ENCODE data around the gene MYH6. TPM values are rescaled to one million over a fixed set of nuclear protein-coding genes. Genes with fewer than 3 reads are reported as not detected.

The MYH6 gene
- total and polyA plus RNA-seq, 2 of the 13 experiments (the other 11 are each of a cell fraction or from before 2014, with no cell fraction given), result 0.01 TPM; not detected in 1

DNA sequence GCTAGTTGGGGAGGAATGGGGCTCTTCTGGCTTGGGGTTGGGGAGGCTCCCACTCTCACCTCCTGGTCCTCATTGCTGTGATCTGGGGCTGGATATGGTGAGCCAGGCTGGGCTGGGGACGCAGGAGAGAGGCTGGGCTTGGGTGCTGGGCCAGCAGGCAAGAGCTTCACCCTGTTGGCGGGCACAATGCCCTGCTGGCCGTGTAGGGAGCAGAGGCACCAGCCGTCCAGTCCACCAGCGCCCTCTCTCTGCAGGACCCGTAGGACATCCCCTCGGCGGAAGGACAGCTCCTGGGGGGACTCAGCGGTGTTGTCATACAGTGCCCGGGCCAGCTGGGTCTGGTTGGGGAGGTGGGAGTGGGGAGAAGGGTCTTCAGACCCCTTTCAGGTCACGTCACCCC lies 47.6 kb downstream of the MYH6 start (continued):
- TF ChIP-seq, protein P1, sequence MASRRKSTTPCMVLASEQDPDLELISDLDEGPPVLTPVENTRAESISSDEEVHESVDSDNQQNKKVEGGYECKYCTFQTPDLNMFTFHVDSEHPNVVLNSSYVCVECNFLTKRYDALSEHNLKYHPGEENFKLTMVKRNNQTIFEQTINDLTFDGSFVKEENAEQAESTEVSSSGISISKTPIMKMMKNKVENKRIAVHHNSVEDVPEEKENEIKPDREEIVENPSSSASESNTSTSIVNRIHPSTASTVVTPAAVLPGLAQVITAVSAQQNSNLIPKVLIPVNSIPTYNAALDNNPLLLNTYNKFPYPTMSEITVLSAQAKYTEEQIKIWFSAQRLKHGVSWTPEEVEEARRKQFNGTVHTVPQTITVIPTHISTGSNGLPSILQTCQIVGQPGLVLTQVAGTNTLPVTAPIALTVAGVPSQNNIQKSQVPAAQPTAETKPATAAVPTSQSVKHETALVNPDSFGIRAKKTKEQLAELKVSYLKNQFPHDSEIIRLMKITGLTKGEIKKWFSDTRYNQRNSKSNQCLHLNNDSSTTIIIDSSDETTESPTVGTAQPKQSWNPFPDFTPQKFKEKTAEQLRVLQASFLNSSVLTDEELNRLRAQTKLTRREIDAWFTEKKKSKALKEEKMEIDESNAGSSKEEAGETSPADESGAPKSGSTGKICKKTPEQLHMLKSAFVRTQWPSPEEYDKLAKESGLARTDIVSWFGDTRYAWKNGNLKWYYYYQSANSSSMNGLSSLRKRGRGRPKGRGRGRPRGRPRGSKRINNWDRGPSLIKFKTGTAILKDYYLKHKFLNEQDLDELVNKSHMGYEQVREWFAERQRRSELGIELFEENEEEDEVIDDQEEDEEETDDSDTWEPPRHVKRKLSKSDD (CRISPR knock-in tag; IDR thresholded peaks at IDR 0.05; ENCODE audit: low read depth), result no peak
- TF ChIP-seq SOX13 (IDR thresholded peaks at IDR 0.05) (no peak), SOX13 (CRISPR knock-in tag; conservative IDR thresholded peaks at IDR 0.05 in 1 of 2, IDR thresholded peaks at IDR 0.05 in 1 of 2) (no peak), CENPX (CRISPR knock-in tag; IDR thresholded peaks at IDR 0.05) (no peak), ZNF563 (CRISPR knock-in tag; IDR thresholded peaks at IDR 0.05) (no peak), ZNF451 (CRISPR knock-in tag; IDR thresholded peaks at IDR 0.05) (0 out of 2 replicates have a peak, but pooled peaks have one; percentile 33), ZNF879 (CRISPR knock-in tag; IDR thresholded peaks at IDR 0.05) (no peak), THYN1 (CRISPR knock-in tag; IDR thresholded peaks at IDR 0.05; ENCODE audit: borderline replicate concordance, low read depth) (0 out of 2 replicates have a peak, but pooled peaks have one; percentile 76), FOXA3 (CRISPR knock-in tag; IDR thresholded peaks at IDR 0.05) (no peak), SAFB2 (CRISPR knock-in tag; IDR thresholded peaks at IDR 0.05; ENCODE audit: borderline replicate concordance, low read depth) (no peak), STAG1 (CRISPR knock-in tag; IDR thresholded peaks at IDR 0.05) (peak; percentile 67), ZIK1 (CRISPR knock-in tag; IDR thresholded peaks at IDR 0.05; ENCODE audit: borderline replicate concordance, low read depth) (peak; percentile 62; the same call in 1 of the 2 replicates)
- TF ChIP-seq, protein P2, sequence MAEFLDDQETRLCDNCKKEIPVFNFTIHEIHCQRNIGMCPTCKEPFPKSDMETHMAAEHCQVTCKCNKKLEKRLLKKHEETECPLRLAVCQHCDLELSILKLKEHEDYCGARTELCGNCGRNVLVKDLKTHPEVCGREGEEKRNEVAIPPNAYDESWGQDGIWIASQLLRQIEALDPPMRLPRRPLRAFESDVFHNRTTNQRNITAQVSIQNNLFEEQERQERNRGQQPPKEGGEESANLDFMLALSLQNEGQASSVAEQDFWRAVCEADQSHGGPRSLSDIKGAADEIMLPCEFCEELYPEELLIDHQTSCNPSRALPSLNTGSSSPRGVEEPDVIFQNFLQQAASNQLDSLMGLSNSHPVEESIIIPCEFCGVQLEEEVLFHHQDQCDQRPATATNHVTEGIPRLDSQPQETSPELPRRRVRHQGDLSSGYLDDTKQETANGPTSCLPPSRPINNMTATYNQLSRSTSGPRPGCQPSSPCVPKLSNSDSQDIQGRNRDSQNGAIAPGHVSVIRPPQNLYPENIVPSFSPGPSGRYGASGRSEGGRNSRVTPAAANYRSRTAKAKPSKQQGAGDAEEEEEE (CRISPR knock-in tag; IDR thresholded peaks at IDR 0.05; ENCODE audit: borderline replicate concordance), result no peak
- TF ChIP-seq, protein P3, sequence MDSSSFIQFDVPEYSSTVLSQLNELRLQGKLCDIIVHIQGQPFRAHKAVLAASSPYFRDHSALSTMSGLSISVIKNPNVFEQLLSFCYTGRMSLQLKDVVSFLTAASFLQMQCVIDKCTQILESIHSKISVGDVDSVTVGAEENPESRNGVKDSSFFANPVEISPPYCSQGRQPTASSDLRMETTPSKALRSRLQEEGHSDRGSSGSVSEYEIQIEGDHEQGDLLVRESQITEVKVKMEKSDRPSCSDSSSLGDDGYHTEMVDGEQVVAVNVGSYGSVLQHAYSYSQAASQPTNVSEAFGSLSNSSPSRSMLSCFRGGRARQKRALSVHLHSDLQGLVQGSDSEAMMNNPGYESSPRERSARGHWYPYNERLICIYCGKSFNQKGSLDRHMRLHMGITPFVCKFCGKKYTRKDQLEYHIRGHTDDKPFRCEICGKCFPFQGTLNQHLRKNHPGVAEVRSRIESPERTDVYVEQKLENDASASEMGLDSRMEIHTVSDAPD (CRISPR knock-in tag; IDR thresholded peaks at IDR 0.05), result 0 out of 2 replicates have a peak, but pooled peaks have one; percentile 40
